Panc1 (cell line): ENCODE measurements around the gene LIX1L. TPM values are rescaled to one million over a fixed set of nuclear protein-coding genes. Genes with fewer than 3 reads are reported as not detected.

ENCODE experiments used
- ATAC-seq: fragments of 200-7000 bp; cut with Tn5 transposase; 2 replicates; pipeline ENCODE4 v1.9.1; 2020; ENCODE audit warnings: mild to moderate bottlenecking, moderate library complexity
- BruUV-seq: library from RNA; stranded (reverse); fragments of 400-500 nt; replicated peaks from 2 replicates; lab custom pipeline; 2021; lab: Mats Ljungman, UMichigan
- CTCF ChIA-PET: fragments of 300-600 bp; sonication (Branson Sonifier 250); formaldehyde crosslinking; loops from one replicate; lab custom pipeline; 2022; ENCODE audit warnings: antibody characterized with exemption; lab: Charles Lee
- POLR2A ChIA-PET: fragments of 300-600 bp; sonication (Branson Sonifier 250); formaldehyde crosslinking; loops from one replicate; lab custom pipeline; 2022; ENCODE audit warnings: antibody characterized with exemption; lab: Charles Lee
- DNase-seq: peaks from one replicate; pipeline ENCODE4 v3.0.0-alpha.2; 2010; ENCODE audit warnings: low read depth, low spot score
- H3K27ac ChIP-seq: 2 replicates; pipeline ENCODE4 v1.5.1; 2011; ENCODE audit warnings: mild to moderate bottlenecking, low read length, inconsistent platforms
- H3K27me3 ChIP-seq: fragments of 200-500 bp; sonication (Bioruptor generic); 2 replicates; pipeline ENCODE4 v1.6.0; 2014; ENCODE audit warnings: low read length, inconsistent platforms; ENCODE audit not compliant: control insufficient read depth, insufficient read depth
- H3K36me3 ChIP-seq: fragments of 200-500 bp; sonication (Bioruptor generic); 2 replicates; pipeline ENCODE4 v1.5.1; 2014; ENCODE audit warnings: inconsistent platforms, mild to moderate bottlenecking, low read length, moderate library complexity; ENCODE audit not compliant: control insufficient read depth, insufficient read depth
- H3K4me1 ChIP-seq: 2 replicates; pipeline ENCODE4 v1.5.1; 2011; ENCODE audit warnings: inconsistent platforms, mild to moderate bottlenecking, low read length, moderate library complexity; ENCODE audit not compliant: control insufficient read depth, insufficient read depth
- H3K4me3 ChIP-seq, 2 experiments: 2 replicates each; pipeline ENCODE4 v1.5.1; 2011 to 2012; ENCODE audit warnings: low read depth in 2 of 2, low read length in 2 of 2, mild to moderate bottlenecking in 2 of 2, inconsistent platforms in 1 of 2, moderate library complexity in 1 of 2
- H3K9me3 ChIP-seq: fragments of 200-500 bp; sonication (Bioruptor generic); 2 replicates; pipeline ENCODE4 v1.5.1; 2014; ENCODE audit warnings: low read depth, mild to moderate bottlenecking, inconsistent platforms, low read length, moderate library complexity; ENCODE audit not compliant: control insufficient read depth, insufficient read depth
- CTCF ChIP-seq: fragments of 450-650 bp; IDR thresholded peaks from 2 replicates; pipeline ENCODE4 v1.5.1; 2017; ENCODE audit warnings: mild to moderate bottlenecking
- POLR2AphosphoS5 ChIP-seq: IDR thresholded peaks from 2 replicates; pipeline ENCODE4 v1.6.1; 2012; ENCODE audit warnings: mild to moderate bottlenecking, low read depth, low read length, moderate library complexity
- SIN3A ChIP-seq: IDR thresholded peaks from 2 replicates; pipeline ENCODE4 v1.6.1; 2012; ENCODE audit warnings: low read depth, mild to moderate bottlenecking, low read length, moderate library complexity, borderline replicate concordance; ENCODE audit not compliant: insufficient read depth
- TCF7L2 ChIP-seq: IDR thresholded peaks from 2 replicates; pipeline ENCODE4 v1.6.1; 2011; ENCODE audit warnings: mild to moderate bottlenecking, low read depth, low read length, inconsistent platforms
- in situ Hi-C: cut with HindIII; loops from 2 replicates; pipeline ENCODE4 v1.10.0; 2016; ENCODE audit warnings: low sequenced_read_pairs, low pct_unique_long_range_greater_than_20kb
- intact Hi-C: fragments of 100-400 bp; cut with micrococcal nuclease; formaldehyde crosslinking; loops from one replicate; pipeline ENCODE4 v1.10.0; 2022; ENCODE audit not compliant: unreplicated experiment
- total RNA-seq: library from RNA; stranded (reverse); gene quantifications from one replicate; pipeline ENCODE4 v1.2.1, GENCODE V29; 2021; ENCODE audit not compliant: unreplicated experiment
- TF ChIP-seq, protein P1 (sequence below), 2 experiments: IDR thresholded peaks; 2 replicates each; pipeline ENCODE4 v1.6.1; 2011 to 2012; ENCODE audit warnings: low read depth in 2 of 2, control low read depth in 1 of 2, low read length in 1 of 2, mild to moderate bottlenecking in 1 of 2, moderate library complexity in 1 of 2; ENCODE audit not compliant: insufficient read depth in 1 of 2

The LIX1L gene
- total RNA-seq, 1 experiment from 2014 or later, result 23.3 TPM

GRCh38 chr1:145961109-145961424 lies 3.2 kb upstream of the LIX1L start:
- ChIA-PET POLR2A (no interaction called here), CTCF (no interaction called here)
- TF ChIP-seq SIN3A (no peak), TCF7L2 (no peak), POLR2AphosphoS5 (no peak), CTCF (no peak)
- TF ChIP-seq, protein P1, sequence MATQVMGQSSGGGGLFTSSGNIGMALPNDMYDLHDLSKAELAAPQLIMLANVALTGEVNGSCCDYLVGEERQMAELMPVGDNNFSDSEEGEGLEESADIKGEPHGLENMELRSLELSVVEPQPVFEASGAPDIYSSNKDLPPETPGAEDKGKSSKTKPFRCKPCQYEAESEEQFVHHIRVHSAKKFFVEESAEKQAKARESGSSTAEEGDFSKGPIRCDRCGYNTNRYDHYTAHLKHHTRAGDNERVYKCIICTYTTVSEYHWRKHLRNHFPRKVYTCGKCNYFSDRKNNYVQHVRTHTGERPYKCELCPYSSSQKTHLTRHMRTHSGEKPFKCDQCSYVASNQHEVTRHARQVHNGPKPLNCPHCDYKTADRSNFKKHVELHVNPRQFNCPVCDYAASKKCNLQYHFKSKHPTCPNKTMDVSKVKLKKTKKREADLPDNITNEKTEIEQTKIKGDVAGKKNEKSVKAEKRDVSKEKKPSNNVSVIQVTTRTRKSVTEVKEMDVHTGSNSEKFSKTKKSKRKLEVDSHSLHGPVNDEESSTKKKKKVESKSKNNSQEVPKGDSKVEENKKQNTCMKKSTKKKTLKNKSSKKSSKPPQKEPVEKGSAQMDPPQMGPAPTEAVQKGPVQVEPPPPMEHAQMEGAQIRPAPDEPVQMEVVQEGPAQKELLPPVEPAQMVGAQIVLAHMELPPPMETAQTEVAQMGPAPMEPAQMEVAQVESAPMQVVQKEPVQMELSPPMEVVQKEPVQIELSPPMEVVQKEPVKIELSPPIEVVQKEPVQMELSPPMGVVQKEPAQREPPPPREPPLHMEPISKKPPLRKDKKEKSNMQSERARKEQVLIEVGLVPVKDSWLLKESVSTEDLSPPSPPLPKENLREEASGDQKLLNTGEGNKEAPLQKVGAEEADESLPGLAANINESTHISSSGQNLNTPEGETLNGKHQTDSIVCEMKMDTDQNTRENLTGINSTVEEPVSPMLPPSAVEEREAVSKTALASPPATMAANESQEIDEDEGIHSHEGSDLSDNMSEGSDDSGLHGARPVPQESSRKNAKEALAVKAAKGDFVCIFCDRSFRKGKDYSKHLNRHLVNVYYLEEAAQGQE (IDR thresholded peaks at IDR 0.05; ENCODE audit: insufficient read depth in 1 of 2, low read depth in 2 of 2, low read length in 1 of 2), result no peak
- H3K27ac ChIP-seq, result peak overlapping the region; percentile 83
- in situ Hi-C loops (no loop called here), intact Hi-C loops (loop anchor here (5.0 kb wide), 1 partner anchor 69 kb away; no protein-coding TSS in a partner anchor)
- H3K36me3 ChIP-seq, result no peaks in the 10 kb centered on the region
- H3K4me3 ChIP-seq, result peak overlapping the region; percentile 76 to 92
- peaks cover 40% of the 10 kb centered on the region for H3K4me1 ChIP-seq
- H3K27me3 ChIP-seq, result no peaks in the 10 kb centered on the region
- no TSS peak for BruUV-seq
- ATAC-seq (no peak), DNase-seq (no peak)
- H3K9me3 ChIP-seq, result no peaks in the 10 kb centered on the region

- no TSS peak for BruUV-seq
- in situ Hi-C loops, result no loop called here
- Histone ChIP-seq H3K27me3 (no peaks in the 10 kb centered on the region), H3K4me3 (peak overlapping the region; percentile 76 to 92), H3K4me1 (peaks cover 45% of the 10 kb centered on the region), H3K27ac (peak overlapping the region; percentile 83), H3K36me3 (no peaks in the 10 kb centered on the region), H3K9me3 (no peaks in the 10 kb centered on the region)
- ChIA-PET CTCF (no interaction called here), POLR2A (interaction anchor here (0.6 kb wide), 1 partner anchor 33 kb away, joined by 16 read pairs; no protein-coding TSS in a partner anchor)
- no peak for TF ChIP-seq TCF7L2
- TF ChIP-seq, protein P1 (IDR thresholded peaks at IDR 0.05; ENCODE audit: insufficient read depth in 1 of 2, low read depth in 2 of 2, low read length in 1 of 2), result no peak
- no peak for TF ChIP-seq CTCF
- no peak for TF ChIP-seq SIN3A
- TF ChIP-seq POLR2AphosphoS5, result no peak; the same call in 1 of the 2 replicates
- DNase-seq (no peak), ATAC-seq (peak; percentile 59)
- intact Hi-C loops, result loop anchor here (5.0 kb wide), 1 partner anchor 68 kb away; no protein-coding TSS in a partner anchor
These were observed 2.8 kb upstream of the LIX1L start for GRCh38 chr1:145960468-145961108.
